GOT3 (cell line): Measurements from ENCODE around the gene DIPK1C.

Source experiments
- DNase-seq: peaks from one replicate; lab custom pipeline; 2025; ENCODE audit warnings: mixed read lengths; lab: John Stamatoyannopoulos, UW

The DIPK1C gene

GRCh38 chr18:74482697-74483096, 25.6 kb upstream of the DIPK1C start:
- DNase-seq = no peak

GRCh38 chr18:74480149-74480651, 23.1 kb upstream of the DIPK1C start:
- DNase-seq = no peak

DNA sequence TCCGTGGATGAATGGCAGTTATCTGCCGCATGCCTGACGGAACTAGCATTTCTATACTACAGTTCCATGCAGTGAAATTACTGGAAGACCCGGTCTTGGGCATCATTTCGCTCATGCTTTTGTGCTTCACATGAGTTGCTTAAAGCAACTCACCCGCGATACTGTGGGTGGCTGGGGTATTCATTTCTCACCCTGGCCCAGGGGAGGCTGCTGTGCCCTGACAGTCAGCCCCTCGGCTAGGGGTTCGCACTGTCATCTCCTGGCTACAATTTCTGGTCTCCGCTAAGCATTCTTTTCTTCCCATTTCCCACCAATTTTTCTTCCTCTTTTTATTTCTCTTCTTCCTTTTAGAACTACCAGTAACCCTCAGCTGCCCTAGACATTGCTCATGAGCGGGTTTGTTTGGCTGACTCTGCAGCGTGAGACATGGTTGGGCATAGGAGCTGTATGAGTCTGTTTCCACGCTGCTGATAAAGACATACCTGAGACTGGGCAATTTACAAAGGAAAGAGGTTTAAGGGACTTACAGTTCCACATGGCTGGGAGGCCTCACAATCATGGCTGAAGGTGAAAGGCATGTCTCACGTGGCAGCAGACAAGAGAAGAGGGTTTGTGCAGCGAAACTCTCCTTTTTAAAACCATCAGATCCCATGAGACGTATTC, 22.5 kb upstream of the DIPK1C start:
- no peak for DNase-seq

GRCh38 chr18:74478880-74479279, 21.8 kb upstream of the DIPK1C start:
- no peak for DNase-seq

DNA sequence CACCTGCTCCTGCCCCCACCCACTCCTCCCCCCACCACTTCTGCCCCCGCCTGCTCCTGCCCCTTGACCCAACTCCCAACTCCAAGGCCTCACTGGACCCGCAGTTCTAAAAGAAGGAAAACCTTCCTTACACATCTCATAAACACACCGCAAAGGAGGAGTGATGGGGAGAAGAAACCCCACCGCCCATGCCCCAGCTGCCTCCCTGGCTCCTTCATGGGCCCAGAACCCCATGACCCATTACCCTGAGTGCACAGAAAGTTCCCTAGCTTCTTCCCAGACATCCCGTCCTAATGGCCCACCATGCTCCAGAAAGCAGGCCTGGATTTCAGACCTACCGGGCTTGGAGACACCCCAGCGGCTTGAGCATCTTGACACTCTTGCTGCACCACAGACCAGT, 21.2 kb upstream of the DIPK1C start:
- no peak for DNase-seq

DNA sequence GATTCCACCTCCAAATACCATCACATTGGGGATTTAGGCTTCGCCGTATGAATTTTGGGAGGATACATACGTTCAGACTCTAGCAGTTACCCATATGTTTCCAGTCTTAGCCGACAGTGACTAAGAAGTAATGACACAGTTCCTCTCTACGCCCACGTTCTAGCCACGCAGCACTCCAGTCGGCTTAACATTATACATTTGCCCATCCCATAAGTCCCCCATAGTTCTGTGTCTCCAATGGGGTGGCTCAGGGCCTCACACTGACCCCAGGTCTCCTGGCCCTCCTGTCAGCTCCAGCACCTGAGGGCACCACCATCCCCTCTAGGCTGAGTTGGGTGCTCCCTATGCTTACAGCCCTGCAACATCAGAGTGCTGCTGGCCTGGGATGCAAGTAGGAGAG, 20.7 kb upstream of the DIPK1C start:
- DNase-seq = no peak

DNA sequence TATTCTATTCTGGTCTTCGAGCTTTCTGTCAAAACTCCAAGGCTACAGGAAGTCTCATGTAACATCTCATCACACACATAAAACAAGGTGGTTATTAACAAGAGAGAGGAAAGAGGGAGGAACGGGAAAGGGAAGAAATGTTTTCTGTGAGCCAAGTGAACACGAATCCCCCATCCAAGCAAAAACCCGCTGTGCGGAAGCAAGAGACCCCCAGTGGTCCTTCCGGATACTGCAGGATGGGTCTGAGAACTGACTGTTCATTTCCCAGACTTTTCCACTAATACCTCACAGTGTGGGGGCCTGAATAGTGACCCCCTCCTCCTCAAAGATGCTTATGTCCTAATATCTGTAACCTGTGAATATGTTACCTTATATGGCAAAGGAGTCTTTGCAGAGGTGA, 19.0 kb upstream of the DIPK1C start:
- DNase-seq = no peak

DNA sequence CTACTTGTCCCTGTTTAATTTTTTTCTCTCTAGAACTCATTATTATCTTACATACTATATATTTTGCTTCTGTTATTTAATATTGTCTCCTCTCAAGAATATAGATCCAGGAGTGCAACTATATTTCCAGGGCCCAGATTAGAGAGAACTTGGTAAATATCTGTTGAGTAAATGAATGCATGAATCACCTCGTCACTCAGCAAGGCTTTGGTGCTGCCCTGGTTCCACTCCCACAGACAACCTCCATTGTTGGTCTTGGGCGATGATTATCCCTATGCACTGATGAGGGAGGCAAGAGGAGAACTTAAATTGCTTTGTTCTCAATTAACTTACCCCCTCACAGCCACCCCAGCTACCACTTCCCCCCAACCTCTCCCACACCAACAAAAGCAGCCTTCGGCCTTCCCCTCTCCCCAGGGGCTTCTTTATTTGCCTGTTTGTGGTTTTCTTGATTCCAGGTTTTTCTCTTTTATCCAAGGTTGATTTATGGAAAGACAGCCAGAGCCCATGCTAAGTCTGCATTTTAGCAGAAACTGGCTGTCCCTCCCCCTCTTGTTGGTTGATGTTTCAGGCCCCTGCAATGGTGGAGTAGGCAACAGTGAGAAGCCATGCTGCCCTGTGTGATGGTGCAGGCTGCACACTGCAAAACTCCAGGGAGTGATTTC, 17.0 kb upstream of the DIPK1C start:
- no peak for DNase-seq

DNA sequence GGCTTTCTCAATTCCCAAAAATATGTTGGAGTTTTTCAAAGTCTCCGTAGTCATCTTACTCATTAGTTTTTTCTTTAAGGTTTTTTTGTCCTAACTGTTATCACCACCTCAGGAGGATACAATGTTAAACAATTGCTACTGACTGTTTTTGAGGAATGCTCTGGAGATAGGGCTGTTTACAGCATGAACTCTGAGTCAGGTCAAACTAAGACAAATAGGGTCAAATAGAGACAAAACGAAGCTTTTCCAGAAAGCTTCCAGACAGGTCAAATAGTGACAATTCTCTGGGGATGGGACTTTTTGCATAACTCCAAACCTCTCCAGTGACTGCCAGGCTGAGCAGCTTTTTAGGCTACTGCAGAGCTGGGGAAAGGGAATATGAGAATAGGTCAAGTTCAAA, 15.2 kb upstream of the DIPK1C start:
- no peak for DNase-seq

GRCh38 chr18:74468547-74469061, 11.5 kb upstream of the DIPK1C start:
- no peak for DNase-seq

DNA sequence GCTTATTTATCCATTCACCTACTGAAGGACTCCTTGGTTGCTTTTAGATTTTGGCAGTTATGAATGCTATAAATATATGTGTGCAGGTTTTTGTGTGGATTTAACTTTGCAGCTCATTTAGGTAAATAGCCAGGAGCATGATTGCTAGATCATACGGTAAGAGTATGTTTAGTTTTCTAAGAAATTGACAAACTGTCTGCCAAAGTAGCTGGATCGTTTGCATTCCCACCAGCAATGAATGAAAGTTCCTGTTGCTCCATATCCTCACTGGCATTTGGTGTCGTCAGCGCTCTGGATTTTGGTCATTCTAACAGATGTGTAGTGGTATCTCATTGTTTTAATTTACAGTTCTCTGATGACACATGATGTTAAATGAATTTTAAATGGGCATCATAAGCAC, 8.7 kb upstream of the DIPK1C start:
- no peak for DNase-seq

GRCh38 chr18:74463983-74464382, 6.9 kb upstream of the DIPK1C start:
- DNase-seq = no peak

GRCh38 chr18:74463254-74463653, 6.1 kb upstream of the DIPK1C start:
- DNase-seq = no peak

DNA sequence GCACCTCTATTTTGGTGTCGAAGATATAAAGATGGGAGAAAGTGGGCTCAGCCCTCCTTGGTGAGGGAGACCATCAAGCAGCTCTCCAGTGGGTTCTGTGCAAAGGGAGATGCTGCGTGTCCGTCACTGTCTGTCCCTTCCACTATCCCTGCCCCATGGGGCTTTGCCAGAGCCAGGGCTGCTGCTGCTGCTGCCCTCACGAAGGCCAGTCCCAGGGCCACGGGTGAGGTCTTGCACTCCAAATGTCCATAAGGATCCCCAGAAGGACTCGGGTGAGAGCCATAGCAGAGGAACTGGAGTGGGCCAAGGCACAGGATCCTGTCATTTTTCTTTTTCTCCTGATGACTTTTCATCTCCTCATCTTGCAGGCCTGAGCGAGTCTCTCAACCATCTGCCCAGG, 3.7 kb upstream of the DIPK1C start:
- DNase-seq = no peak

- DNase-seq = no peak
These were observed 2.8 kb upstream of the DIPK1C start for GRCh38 chr18:74459889-74460288.

- DNase-seq = no peak
These were observed 765 bp upstream of the DIPK1C start for GRCh38 chr18:74457725-74458421.

DNA sequence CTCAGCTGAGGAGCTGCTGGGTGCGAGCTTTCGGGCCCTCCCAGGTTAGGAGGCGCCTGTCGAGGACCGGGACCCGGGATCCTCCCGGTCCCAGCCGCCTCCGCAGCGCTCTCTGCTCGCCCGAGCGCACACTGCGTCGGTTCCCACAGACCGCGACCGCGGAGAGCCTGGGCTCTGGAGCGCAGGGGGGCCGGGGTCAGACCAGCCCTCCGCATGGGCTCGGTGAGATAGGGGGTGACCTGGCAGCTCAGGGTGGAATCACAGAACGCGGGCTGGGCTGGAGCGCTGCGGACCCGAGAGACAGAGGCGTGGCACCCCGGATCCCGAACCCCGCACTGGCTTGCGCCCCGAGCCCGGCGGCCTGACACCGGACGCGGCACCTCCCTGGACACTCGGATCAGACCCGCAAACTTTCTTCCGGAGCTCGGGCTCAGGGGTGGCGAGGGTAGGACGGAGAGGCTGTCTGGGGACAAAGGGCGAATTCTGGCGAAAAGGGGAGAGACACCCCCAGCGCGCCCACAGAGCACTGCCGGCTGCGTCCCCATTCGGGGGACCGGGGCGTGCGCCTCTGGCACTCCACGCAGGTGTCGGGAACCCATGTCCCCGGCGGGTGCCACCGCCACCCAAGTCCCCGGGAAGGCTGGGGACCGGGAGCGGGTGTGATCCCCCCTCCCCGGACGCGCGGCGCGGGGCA, 612 bp downstream of the DIPK1C start:
- DNase-seq = no peak

GRCh38 chr18:74456017-74456348, 1.1 kb downstream of the DIPK1C start:
- DNase-seq = no peak

- no peak for DNase-seq
These were observed 1.7 kb downstream of the DIPK1C start for GRCh38 chr18:74455386-74455785.

GRCh38 chr18:74454279-74454751, 2.8 kb downstream of the DIPK1C start:
- DNase-seq = no peak

- no peak for DNase-seq
These were observed 3.4 kb downstream of the DIPK1C start for GRCh38 chr18:74453642-74454198.

DNA sequence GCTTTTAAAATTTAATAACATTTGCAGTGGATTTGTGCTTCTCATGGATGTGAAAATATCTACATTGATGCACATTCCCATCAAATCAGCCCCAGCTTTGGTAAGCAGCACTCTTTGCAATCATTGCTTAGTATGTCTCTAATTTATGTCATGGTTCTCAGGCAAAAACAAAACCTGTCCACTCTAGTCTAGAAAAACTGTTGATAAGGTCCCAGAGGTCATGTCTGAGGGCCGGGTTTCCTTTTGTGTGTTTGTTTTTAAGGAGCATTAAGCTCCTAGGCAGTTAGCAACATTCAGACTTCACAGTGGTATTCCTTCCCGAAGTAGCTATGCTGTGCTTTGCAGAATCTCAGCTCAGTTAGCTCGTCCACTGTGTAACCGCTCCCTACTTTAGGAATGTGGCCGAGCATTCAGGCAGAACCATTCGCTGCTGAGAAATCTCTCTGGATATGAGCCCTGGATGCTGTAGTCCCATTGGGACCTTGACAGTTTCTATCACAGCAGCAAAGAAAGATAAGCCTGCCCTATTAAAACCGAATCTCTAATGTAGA, 4.0 kb downstream of the DIPK1C start:
- no peak for DNase-seq
